Heart right ventricle (tissue), 16 donors: ENCODE measurements around the gene GRB10. TPM values are rescaled to one million over a fixed set of nuclear protein-coding genes. Genes with fewer than 3 reads are reported as not detected.
A peak's percentile ranks its signal among the peaks of the same experiment; 100 is the strongest.

Source experiments
- ATAC-seq, 8 donors: fragments of 200-7000 bp; cut with Tn5 transposase; one replicate each; pipeline ENCODE4 v1.9.1; 2020; ENCODE audit warnings: mild to moderate bottlenecking in 8 of 8, moderate library complexity in 8 of 8, moderate number of reproducible peaks in 1 of 8
- DNase-seq, 2 donors: peaks; one replicate each; pipeline ENCODE4 v3.0.0-alpha.2; 2020
- H3K27ac ChIP-seq, 10 donors: fragments of 200-600 bp; sonication (generic) in 2 of 10; one replicate each; pipeline versions ENCODE4 v1.5.0 to v1.8.0; 2020 to 2022; ENCODE audit warnings: mild to moderate bottlenecking in 3 of 10
- H3K27me3 ChIP-seq, 7 donors: fragments of 200-600 bp; one replicate each; pipeline ENCODE4 v1.8.0; 2021 to 2022; ENCODE audit warnings: mild to moderate bottlenecking in 2 of 7
- H3K36me3 ChIP-seq, 9 donors: fragments of 200-600 bp; sonication (generic) in 1 of 9; one replicate each; pipeline versions ENCODE4 v1.5.0 to v1.8.0; 2020 to 2022; ENCODE audit warnings: mild to moderate bottlenecking in 2 of 9
- H3K4me1 ChIP-seq, 9 donors: fragments of 200-600 bp; sonication (generic) in 1 of 9; one replicate each; pipeline versions ENCODE4 v1.5.0 to v1.8.0; 2020 to 2022; ENCODE audit warnings: mild to moderate bottlenecking in 4 of 9
- H3K4me3 ChIP-seq, 10 donors: fragments of 200-600 bp; sonication (generic) in 2 of 10; one replicate each; pipeline versions ENCODE4 v1.5.0 to v1.8.0; 2020 to 2022; ENCODE audit warnings: mild to moderate bottlenecking in 7 of 10, moderate library complexity in 2 of 10
- H3K9me3 ChIP-seq, 11 donors: fragments of 200-600 bp in 10 of 11; sonication (generic) in 2 of 11; one replicate each; pipeline versions ENCODE4 v1.5.0 to v1.8.0; 2013 to 2022; ENCODE audit warnings: mild to moderate bottlenecking in 2 of 11, control low read depth in 1 of 11, moderate library complexity in 1 of 11
- CTCF ChIP-seq, 9 donors: fragments of 200-600 bp; sonication (generic) in 2 of 9; IDR thresholded peaks; one replicate each; pipeline versions ENCODE4 v1.5.0 to v1.8.0; 2021 to 2022; ENCODE audit warnings: antibody characterized with exemption in 9 of 9, mild to moderate bottlenecking in 5 of 9, moderate library complexity in 1 of 9
- WGBS, 2 donors: extraction: QIAGEN DNeasy Blood & Tissue Kit; methylation state at CpG; one replicate each; pipeline ENCODE4 v1.1.7; 2013; ENCODE audit warnings: inconsistent platforms in 1 of 2; 5-methylcytosine and 5-hydroxymethylcytosine counted together
- intact Hi-C, 10 donors: fragments of 100-400 bp; cut with DNase I; formaldehyde crosslinking; loops; one replicate each; pipeline versions ENCODE4 v1.11.1 to v1.14.2; 2022
- polyA plus RNA-seq, 2 donors: library from polyadenylated mRNA; stranded (reverse); fragments of 200-250 nt; gene quantifications; one replicate each; pipeline ENCODE4 v1.2.3, GENCODE V29; 2013
- total RNA-seq, 10 donors: library from RNA; stranded (reverse); fragmentation: NEBNext Ultra II Directional in 3 of 10; extraction: Animal tissue kit (Norgen Biotek cat#: 25700) in 3 of 10; gene quantifications; one replicate each; pipeline versions ENCODE4 v1.2.1 to v1.2.4, GENCODE V29; 2021 to 2023
- donor health status: Arrhythmogenic right ventricular cardiomyopathy.
- donor health status: ischemic (EF 13 %, LVEDD 7.1; RV severe dilation, severe dysfunction).
- donor health status: healthy with polysubstance abuse.
- donor health status: DM: no; HTN: yes; CAD: no.
- donor health status: DM: no; HTN: no; CAD: no.
- donor health status: ischemic (EF 25% LVEDD 6.9; RV normal size, moderate dysfunction).
- donor health status: ischemic (EF 25% LVEDD 5.7; RV mildly dilated, moderate dysfunction).
- donor health status: healthy.
- donor health status: DM: yes; HTN: yes; CAD: no.
- donor health status: Ischemic cardiomyopathy.
- donor health status: ischemic (EF 35%, LVEDD 5.7; RV mildly dilated, moderate dysfunction).
- donor health status: nonischemic (EF 11% LVEDD 7.7; RV severe dilation, severe dysfunction).
- donor health status: DM: yes; HTN: yes; CAD: no.
- donor health status: PGD.
- donor health status: ischemic (EF 29% LVEDD 5.4; RV normal size, mild dysfunction).
- donor health status: nonischemic (EF 23%, LVEDD 6.1; RV moderate dilation, normal function).

GRB10 gene
- total and polyA plus RNA-seq, 12 donors, result 13.2 to 48.7 (median 29.6) TPM

DNA sequence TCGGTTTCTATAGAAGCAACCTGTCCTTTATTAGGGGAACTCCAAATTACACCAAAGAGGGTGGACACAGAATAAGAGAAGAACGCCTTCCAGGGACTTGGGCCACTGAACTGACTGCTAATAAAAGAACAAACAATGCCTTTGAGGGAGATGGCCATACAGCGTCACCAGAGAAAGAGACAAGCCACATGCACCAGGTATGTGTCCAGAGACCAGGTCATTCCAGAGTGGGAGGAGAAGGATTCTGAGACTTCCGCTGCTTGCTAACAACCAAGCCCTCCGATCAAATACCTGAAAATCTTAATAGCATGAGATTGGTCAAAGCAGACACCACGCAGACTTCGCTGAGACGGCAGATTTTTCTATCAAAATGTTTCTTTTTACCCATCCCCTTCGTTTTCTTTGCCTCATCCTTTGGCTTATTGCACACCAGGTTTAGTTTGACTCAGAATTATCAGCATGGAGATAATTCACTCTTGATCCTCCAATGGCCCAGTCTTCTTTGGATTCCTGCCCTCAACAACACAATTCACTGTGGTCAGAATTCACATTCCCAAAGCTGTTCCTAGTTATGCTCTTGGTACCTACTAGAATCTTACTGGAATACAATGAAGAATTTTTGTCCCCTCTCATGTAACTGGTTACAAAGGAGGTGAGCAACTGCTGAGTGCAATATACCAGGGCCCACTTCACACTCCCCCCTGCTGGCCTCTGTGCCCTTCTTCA lies 130.1 kb downstream of the GRB10 start:
- peaks cover 0 to 15% (median 0%) of the 10 kb centered on the region in 9 donors for H3K36me3 ChIP-seq
- 95 to 98% methylated on average over 9 of the region's 9 CpGs for WGBS, 2 donors

GRCh38 chr7:50651271-50651989 lies 131.3 kb downstream of the GRB10 start:
- no peak overlapping the region for H3K4me3 ChIP-seq
- H3K4me1 ChIP-seq, result peaks cover 34 to 72% (median 53%) of the 10 kb centered on the region in 9 donors
- H3K27me3 ChIP-seq, result no peaks in the 10 kb centered on the region
- ATAC-seq (no peak), DNase-seq (no peak)
- WGBS, 2 donors, result 88 to 89% methylated on average over 9 of the region's 9 CpGs
- no peak for TF ChIP-seq CTCF (IDR thresholded peaks at IDR 0.05)
- intact Hi-C loops, result loop anchor here in 1 of 10 donors (10.0 kb wide), 1 partner anchor 143 kb away; no protein-coding TSS in a partner anchor
- no peaks in the 10 kb centered on the region for H3K9me3 ChIP-seq
- H3K36me3 ChIP-seq, result peaks cover 0 to 15% (median 0%) of the 10 kb centered on the region in 9 donors
- no peak overlapping the region for H3K27ac ChIP-seq

More for the DNA sequence above, 130.1 kb downstream of the GRB10 start:
- Histone ChIP-seq H3K9me3 (no peaks in the 10 kb centered on the region), H3K4me3 (no peak overlapping the region), H3K4me1 (peaks cover 43 to 84% (median 65%) of the 10 kb centered on the region in 9 donors), H3K27ac (peak overlapping the region in 8 of 10 donors; percentile 66 to 94 (median 74)), H3K27me3 (no peaks in the 10 kb centered on the region)
- ATAC-seq, result no peak
- TF ChIP-seq CTCF (IDR thresholded peaks at IDR 0.05), result no peak
- intact Hi-C loops, result loop anchor here in 1 of 10 donors (10.0 kb wide), 1 partner anchor 142 kb away; no protein-coding TSS in a partner anchor
- DNase-seq, result no peak

DNA sequence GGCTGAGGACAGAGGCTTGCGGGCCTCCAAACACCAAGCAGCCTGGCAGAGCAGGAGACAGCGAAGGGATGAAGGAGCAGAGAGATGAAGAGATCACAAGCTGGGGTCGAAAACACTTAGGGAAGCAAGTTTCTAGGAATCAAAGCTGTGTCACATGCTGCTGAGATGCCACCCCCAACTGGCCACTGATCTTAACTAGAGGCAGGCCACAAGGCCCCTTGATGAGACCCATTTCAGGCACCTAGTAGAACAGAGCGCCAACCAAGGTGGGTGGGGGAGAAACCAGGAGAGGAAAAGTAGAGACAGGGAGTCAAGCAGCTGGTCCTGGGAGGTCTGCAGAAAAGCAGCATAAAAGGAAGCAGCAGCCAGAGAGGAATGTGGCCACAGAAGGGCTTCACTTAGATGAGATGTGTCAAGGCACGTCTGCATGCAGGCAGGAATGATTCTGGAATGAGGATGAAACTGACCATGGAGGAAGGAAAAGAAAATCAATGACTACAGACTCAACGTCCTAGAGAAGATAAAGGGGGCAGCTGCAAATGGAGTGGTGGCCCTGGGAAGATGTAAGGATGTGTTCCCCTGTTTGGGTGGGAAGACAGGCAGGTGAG lies 132.5 kb downstream of the GRB10 start:
- intact Hi-C loops, result loop anchor here in 1 of 10 donors (10.0 kb wide), 1 partner anchor 145 kb away; no protein-coding TSS in a partner anchor
- WGBS, 2 donors, result 92 to 93% methylated on average over 6 of the region's 6 CpGs
- DNase-seq, result no peak
- H3K27ac ChIP-seq, result no peak overlapping the region
- no peak for TF ChIP-seq CTCF (IDR thresholded peaks at IDR 0.05)
- ATAC-seq, result no peak
- H3K9me3 ChIP-seq, result no peaks in the 10 kb centered on the region
- no peaks in the 10 kb centered on the region for H3K27me3 ChIP-seq
- H3K36me3 ChIP-seq, result peaks cover 0 to 15% (median 0%) of the 10 kb centered on the region in 9 donors
- H3K4me3 ChIP-seq, result no peak overlapping the region
- peaks cover 23 to 65% (median 41%) of the 10 kb centered on the region in 9 donors for H3K4me1 ChIP-seq
